ENCODE measurements around the gene EXOSC7.

DNA sequence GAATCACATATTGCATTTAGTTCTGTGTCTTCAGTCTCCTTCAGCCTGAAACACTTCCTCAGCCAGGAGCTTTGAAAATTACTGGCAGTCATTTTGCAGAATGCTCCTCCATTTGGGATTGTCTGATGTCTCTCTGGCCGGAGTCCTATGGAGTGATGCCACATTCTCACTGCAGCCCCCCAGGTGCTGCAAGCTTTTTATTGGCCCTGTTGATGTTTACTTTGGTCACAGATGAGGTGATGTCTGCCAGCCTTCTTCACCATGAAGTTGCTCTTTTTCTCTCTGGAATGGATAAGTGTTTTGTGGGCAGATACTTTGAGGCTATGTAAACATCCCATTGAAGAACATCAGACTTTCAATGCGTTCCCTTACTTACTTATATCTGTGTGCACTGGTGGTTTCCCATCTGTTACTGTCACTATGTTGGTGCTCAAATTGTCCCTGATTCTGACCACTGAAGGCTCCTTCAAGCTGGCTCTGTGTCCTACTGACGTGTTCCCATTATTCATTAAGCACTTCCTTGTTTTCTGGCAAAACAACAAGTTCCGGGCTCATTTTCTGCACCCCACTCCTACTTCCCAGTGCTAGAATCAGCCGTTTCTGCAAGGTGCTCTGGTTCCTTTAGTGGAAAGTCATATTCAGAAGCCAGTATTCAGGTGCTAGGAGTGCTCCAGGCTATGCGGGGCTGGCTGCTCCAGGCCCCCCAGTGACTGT, 48.7 kb downstream of the EXOSC7 start:
- TF ChIP-seq, protein P1, sequence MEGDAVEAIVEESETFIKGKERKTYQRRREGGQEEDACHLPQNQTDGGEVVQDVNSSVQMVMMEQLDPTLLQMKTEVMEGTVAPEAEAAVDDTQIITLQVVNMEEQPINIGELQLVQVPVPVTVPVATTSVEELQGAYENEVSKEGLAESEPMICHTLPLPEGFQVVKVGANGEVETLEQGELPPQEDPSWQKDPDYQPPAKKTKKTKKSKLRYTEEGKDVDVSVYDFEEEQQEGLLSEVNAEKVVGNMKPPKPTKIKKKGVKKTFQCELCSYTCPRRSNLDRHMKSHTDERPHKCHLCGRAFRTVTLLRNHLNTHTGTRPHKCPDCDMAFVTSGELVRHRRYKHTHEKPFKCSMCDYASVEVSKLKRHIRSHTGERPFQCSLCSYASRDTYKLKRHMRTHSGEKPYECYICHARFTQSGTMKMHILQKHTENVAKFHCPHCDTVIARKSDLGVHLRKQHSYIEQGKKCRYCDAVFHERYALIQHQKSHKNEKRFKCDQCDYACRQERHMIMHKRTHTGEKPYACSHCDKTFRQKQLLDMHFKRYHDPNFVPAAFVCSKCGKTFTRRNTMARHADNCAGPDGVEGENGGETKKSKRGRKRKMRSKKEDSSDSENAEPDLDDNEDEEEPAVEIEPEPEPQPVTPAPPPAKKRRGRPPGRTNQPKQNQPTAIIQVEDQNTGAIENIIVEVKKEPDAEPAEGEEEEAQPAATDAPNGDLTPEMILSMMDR (IDR thresholded peaks at IDR 0.05; ENCODE audit: poor library complexity, severe bottlenecking): no peak
- TF ChIP-seq POLR2AphosphoS5 (IDR thresholded peaks at IDR 0.05): no peak
- no peak for TF ChIP-seq TAF1 (IDR thresholded peaks at IDR 0.05; ENCODE audit: low read depth)
- no peak for TF ChIP-seq EP300 (conservative IDR thresholded peaks at IDR 0.05; ENCODE audit: poor library complexity, severe bottlenecking)
- TF ChIP-seq, protein P2, sequence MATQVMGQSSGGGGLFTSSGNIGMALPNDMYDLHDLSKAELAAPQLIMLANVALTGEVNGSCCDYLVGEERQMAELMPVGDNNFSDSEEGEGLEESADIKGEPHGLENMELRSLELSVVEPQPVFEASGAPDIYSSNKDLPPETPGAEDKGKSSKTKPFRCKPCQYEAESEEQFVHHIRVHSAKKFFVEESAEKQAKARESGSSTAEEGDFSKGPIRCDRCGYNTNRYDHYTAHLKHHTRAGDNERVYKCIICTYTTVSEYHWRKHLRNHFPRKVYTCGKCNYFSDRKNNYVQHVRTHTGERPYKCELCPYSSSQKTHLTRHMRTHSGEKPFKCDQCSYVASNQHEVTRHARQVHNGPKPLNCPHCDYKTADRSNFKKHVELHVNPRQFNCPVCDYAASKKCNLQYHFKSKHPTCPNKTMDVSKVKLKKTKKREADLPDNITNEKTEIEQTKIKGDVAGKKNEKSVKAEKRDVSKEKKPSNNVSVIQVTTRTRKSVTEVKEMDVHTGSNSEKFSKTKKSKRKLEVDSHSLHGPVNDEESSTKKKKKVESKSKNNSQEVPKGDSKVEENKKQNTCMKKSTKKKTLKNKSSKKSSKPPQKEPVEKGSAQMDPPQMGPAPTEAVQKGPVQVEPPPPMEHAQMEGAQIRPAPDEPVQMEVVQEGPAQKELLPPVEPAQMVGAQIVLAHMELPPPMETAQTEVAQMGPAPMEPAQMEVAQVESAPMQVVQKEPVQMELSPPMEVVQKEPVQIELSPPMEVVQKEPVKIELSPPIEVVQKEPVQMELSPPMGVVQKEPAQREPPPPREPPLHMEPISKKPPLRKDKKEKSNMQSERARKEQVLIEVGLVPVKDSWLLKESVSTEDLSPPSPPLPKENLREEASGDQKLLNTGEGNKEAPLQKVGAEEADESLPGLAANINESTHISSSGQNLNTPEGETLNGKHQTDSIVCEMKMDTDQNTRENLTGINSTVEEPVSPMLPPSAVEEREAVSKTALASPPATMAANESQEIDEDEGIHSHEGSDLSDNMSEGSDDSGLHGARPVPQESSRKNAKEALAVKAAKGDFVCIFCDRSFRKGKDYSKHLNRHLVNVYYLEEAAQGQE (IDR thresholded peaks at IDR 0.05; ENCODE audit: borderline replicate concordance): no peak
- TF ChIP-seq EZH2 (IDR thresholded peaks at IDR 0.05; ENCODE audit: borderline replicate concordance, insufficient read depth, low read length, poor library complexity, severe bottlenecking): no peak
- no peak for TF ChIP-seq RAD21 (conservative IDR thresholded peaks at IDR 0.05)
- no peak for TF ChIP-seq MXI1 (conservative IDR thresholded peaks at IDR 0.05; ENCODE audit: poor library complexity, severe bottlenecking)
